HL-60 (cell line): Measurements from ENCODE around the gene ZNF157.
A peak's percentile ranks its signal among the peaks of the same experiment; 100 is the strongest.

ENCODE experiments used
- DNase-seq, 2 experiments: peaks; one replicate each; pipeline ENCODE4 v3.0.0-alpha.2; 2010 to 2020; ENCODE audit warnings: low read depth in 1 of 2, low spot score in 1 of 2
- H3K27ac ChIP-seq: fragments of 250-450 bp; sonication (Bioruptor Pico); replicated peaks from 2 replicates; pipeline ENCODE4 v1.5.1; 2020; ENCODE audit warnings: mild to moderate bottlenecking, moderate library complexity
- H3K27me3 ChIP-seq: fragments of 250-450 bp; sonication (Bioruptor Pico); 2 replicates; pipeline ENCODE4 v1.5.1; 2021; ENCODE audit warnings: mild to moderate bottlenecking, moderate library complexity; ENCODE audit not compliant: insufficient read depth, poor library complexity, severe bottlenecking
- H3K4me3 ChIP-seq: replicated peaks from 2 replicates; pipeline ENCODE4 v1.5.1; 2011; ENCODE audit warnings: mild to moderate bottlenecking, control low read depth, low read length; ENCODE audit not compliant: insufficient read depth
- CTCF ChIP-seq: IDR thresholded peaks from one replicate; pipeline ENCODE4 v1.5.1; 2011; ENCODE audit warnings: low read length, control low read depth, inconsistent platforms; ENCODE audit not compliant: insufficient read depth
- GABPA ChIP-seq: IDR thresholded peaks from 2 replicates; pipeline ENCODE4 v1.6.1; 2012; ENCODE audit warnings: low read depth
- POLR2AphosphoS5 ChIP-seq: IDR thresholded peaks from 2 replicates; pipeline ENCODE4 v1.6.1; 2012; ENCODE audit warnings: low read depth
- REST ChIP-seq: IDR thresholded peaks from 2 replicates; pipeline ENCODE4 v1.6.1; 2012; ENCODE audit warnings: low read depth; ENCODE audit not compliant: insufficient replicate concordance
- SPI1 ChIP-seq: IDR thresholded peaks from 2 replicates; pipeline ENCODE4 v1.6.1; 2012; ENCODE audit warnings: low read depth, mild to moderate bottlenecking, borderline replicate concordance

The ZNF157 gene

GRCh38 chrX:47384502-47384901 is 14.1 kb downstream of the ZNF157 start:
- peak in 1 of 2 experiments; percentile 63 for DNase-seq
- no peak overlapping the region for H3K4me3 ChIP-seq
- H3K27ac ChIP-seq = no peak overlapping the region
- TF ChIP-seq CTCF (peak; percentile 42), POLR2AphosphoS5 (no peak)
- H3K27me3 ChIP-seq = no peaks in the 10 kb centered on the region

- Histone ChIP-seq H3K27ac (no peak overlapping the region), H3K4me3 (no peak overlapping the region), H3K27me3 (no peaks in the 10 kb centered on the region)
- no peak for DNase-seq
- no peak for TF ChIP-seq REST
Measured at GRCh38 chrX:47390780-47391179, 20.4 kb downstream of the ZNF157 start.

- Histone ChIP-seq H3K4me3 (no peak overlapping the region), H3K27ac (no peak overlapping the region), H3K27me3 (no peaks in the 10 kb centered on the region)
- no peak for DNase-seq
- TF ChIP-seq SPI1 = no peak
- TF ChIP-seq REST = no peak
- no peak for TF ChIP-seq CTCF
- TF ChIP-seq POLR2AphosphoS5 = no peak
- TF ChIP-seq GABPA = no peak
Measured at GRCh38 chrX:47413179-47413594, 42.8 kb downstream of the ZNF157 start.

GRCh38 chrX:47420265-47420664 is 49.9 kb downstream of the ZNF157 start:
- Histone ChIP-seq H3K27ac (no peak overlapping the region), H3K4me3 (no peak overlapping the region), H3K27me3 (no peaks in the 10 kb centered on the region)
- TF ChIP-seq POLR2AphosphoS5 (no peak), GABPA (no peak), SPI1 (no peak), CTCF (no peak), REST (no peak)
- no peak for DNase-seq
